Transverse colon (tissue), 4 donors: Measurements from ENCODE around the gene NT5DC2. TPM values are rescaled to one million over a fixed set of nuclear protein-coding genes. Genes with fewer than 3 reads are reported as not detected.

Source experiments
- DNase-seq: peaks from one replicate; pipeline ENCODE4 v3.0.0-alpha.2; 2019
- H3K27ac ChIP-seq, 4 donors: fragments of 200-600 bp; sonication (generic); 2 replicates each; pipeline ENCODE4 v1.5.1; 2016 to 2018; ENCODE audit warnings: inconsistent platforms in 4 of 4
- H3K27me3 ChIP-seq: fragments of 200-600 bp; sonication (generic); 2 replicates; pipeline ENCODE4 v1.5.1; 2017; ENCODE audit warnings: inconsistent platforms
- H3K36me3 ChIP-seq, 4 donors: fragments of 200-600 bp; sonication (generic); 2 replicates each; pipeline ENCODE4 v1.5.1; 2017 to 2019; ENCODE audit warnings: inconsistent platforms in 4 of 4
- H3K4me1 ChIP-seq, 4 donors: fragments of 200-600 bp; sonication (generic); 2 replicates each; pipeline ENCODE4 v1.5.1; 2017 to 2020; ENCODE audit warnings: inconsistent platforms in 4 of 4
- H3K4me3 ChIP-seq, 4 donors: fragments of 200-600 bp; sonication (generic); 1 replicate in 1 of 4; 2 replicates in 3 of 4; pipeline versions ENCODE4 v1.5.1 to v1.6.1; 2017 to 2019; ENCODE audit warnings: inconsistent platforms in 4 of 4
- H3K9me3 ChIP-seq, 2 donors: fragments of 200-600 bp; sonication (generic); 2 replicates each; pipeline ENCODE4 v1.5.1; 2017 to 2019; ENCODE audit warnings: inconsistent platforms in 2 of 2
- EP300 ChIP-seq: sonication (generic); formaldehyde crosslinking; IDR thresholded peaks from one replicate; pipeline ENCODE4 v1.6.1; 2017; ENCODE audit warnings: antibody characterized with exemption, low read depth
- POLR2A ChIP-seq: fragments of 450-650 bp; IDR thresholded peaks from one replicate; pipeline ENCODE4 v1.6.1; 2016; ENCODE audit warnings: antibody characterized with exemption, mild to moderate bottlenecking, moderate library complexity
- POLR2AphosphoS5 ChIP-seq, 3 donors: sonication (generic); formaldehyde crosslinking; IDR thresholded peaks; one replicate each; pipeline ENCODE4 v1.6.1; 2016; ENCODE audit warnings: antibody characterized with exemption in 3 of 3
- WGBS, 2 donors: methylation state at CpG; one replicate each; pipeline ENCODE4 v1.1.5; 2018; ENCODE audit warnings: low coverage in 1 of 2; 5-methylcytosine and 5-hydroxymethylcytosine counted together
- in situ Hi-C, 4 donors: fragments of 200-750 bp; cut with MboI; loops; one replicate each; pipeline versions ENCODE4 v1.15.0 to v1.15.1; 2017; ENCODE audit warnings: low sequenced_read_pairs in 3 of 4, low pct_ligation_motif_present in 1 of 4, low pct_unique_long_range_greater_than_20kb in 1 of 4
- intact Hi-C: fragments of 100-400 bp; cut with DNase I; formaldehyde crosslinking; loops from one replicate; pipeline ENCODE4 v1.15.1; 2023; ENCODE audit warnings: low total_unique reads
- total RNA-seq, 4 donors: library from RNA; depleted of rRNA; stranded (reverse); fragments of >200 nt; gene quantifications; one replicate each; pipeline ENCODE4 v1.1.0, GENCODE V29; 2016
- TF ChIP-seq, protein P1 (sequence below), 5 experiments: fragments of 200-600 bp in 3 of 5; fragments of 450-650 bp in 2 of 5; sonication (generic) in 3 of 5; IDR thresholded peaks; 1 replicate in 2 of 5; 2 replicates in 3 of 5; pipeline ENCODE4 v1.5.1; 2016 to 2017; ENCODE audit warnings: antibody characterized with exemption in 5 of 5, inconsistent platforms in 3 of 5, mild to moderate bottlenecking in 2 of 5, moderate library complexity in 1 of 5

NT5DC2 gene
- total RNA-seq, 4 donors from 2014 or later = 5.5 to 16.7 (median 14.9) TPM; not detected in 1

- in situ Hi-C loops (no loop called here), intact Hi-C loops (no loop called here)
- H3K27ac ChIP-seq = no peak overlapping the region
- DNase-seq = no peak
- TF ChIP-seq POLR2A (no peak), EP300 (no peak), POLR2AphosphoS5 (IDR thresholded peaks at IDR 0.05) (no peak)
- TF ChIP-seq, protein P1, sequence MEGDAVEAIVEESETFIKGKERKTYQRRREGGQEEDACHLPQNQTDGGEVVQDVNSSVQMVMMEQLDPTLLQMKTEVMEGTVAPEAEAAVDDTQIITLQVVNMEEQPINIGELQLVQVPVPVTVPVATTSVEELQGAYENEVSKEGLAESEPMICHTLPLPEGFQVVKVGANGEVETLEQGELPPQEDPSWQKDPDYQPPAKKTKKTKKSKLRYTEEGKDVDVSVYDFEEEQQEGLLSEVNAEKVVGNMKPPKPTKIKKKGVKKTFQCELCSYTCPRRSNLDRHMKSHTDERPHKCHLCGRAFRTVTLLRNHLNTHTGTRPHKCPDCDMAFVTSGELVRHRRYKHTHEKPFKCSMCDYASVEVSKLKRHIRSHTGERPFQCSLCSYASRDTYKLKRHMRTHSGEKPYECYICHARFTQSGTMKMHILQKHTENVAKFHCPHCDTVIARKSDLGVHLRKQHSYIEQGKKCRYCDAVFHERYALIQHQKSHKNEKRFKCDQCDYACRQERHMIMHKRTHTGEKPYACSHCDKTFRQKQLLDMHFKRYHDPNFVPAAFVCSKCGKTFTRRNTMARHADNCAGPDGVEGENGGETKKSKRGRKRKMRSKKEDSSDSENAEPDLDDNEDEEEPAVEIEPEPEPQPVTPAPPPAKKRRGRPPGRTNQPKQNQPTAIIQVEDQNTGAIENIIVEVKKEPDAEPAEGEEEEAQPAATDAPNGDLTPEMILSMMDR (IDR thresholded peaks at IDR 0.05) = no peak
- H3K9me3 ChIP-seq = no peaks in the 10 kb centered on the region
- H3K4me3 ChIP-seq = no peak overlapping the region
- no peaks in the 10 kb centered on the region for H3K4me1 ChIP-seq
- no peaks in the 10 kb centered on the region for H3K36me3 ChIP-seq
- 85% methylated on average over 5 of the region's 7 CpGs; no CpG with 5 or more reads in 1 of the 2 donors for WGBS, 2 donors
- no peaks in the 10 kb centered on the region for H3K27me3 ChIP-seq
Measured at GRCh38 chr3:52513281-52513680, 20.4 kb downstream of the NT5DC2 start.

- in situ Hi-C loops (no loop called here), intact Hi-C loops (no loop called here)
- Histone ChIP-seq H3K4me1 (no peaks in the 10 kb centered on the region), H3K27me3 (no peaks in the 10 kb centered on the region), H3K4me3 (no peak overlapping the region), H3K9me3 (no peaks in the 10 kb centered on the region), H3K27ac (no peak overlapping the region), H3K36me3 (no peaks in the 10 kb centered on the region)
- TF ChIP-seq EP300 = no peak
- TF ChIP-seq POLR2A = no peak
- TF ChIP-seq POLR2AphosphoS5 (IDR thresholded peaks at IDR 0.05) = no peak
- TF ChIP-seq, protein P1 (IDR thresholded peaks at IDR 0.05) = no peak
- WGBS, 2 donors = 60 to 77% methylated on average over 1 to 17 of the region's 17 CpGs
- DNase-seq = no peak
Measured at GRCh38 chr3:52512727-52513126, 20.9 kb downstream of the NT5DC2 start.

- H3K27ac ChIP-seq = no peak overlapping the region
- H3K4me1 ChIP-seq = no peaks in the 10 kb centered on the region
- in situ Hi-C loops (no loop called here), intact Hi-C loops (no loop called here)
- WGBS, 2 donors = 55% methylated on average over 4 of the region's 8 CpGs; no CpG with 5 or more reads in 1 of the 2 donors
- H3K36me3 ChIP-seq = no peaks in the 10 kb centered on the region
- TF ChIP-seq POLR2A = no peak
- no peak for TF ChIP-seq EP300
- TF ChIP-seq, protein P1 (IDR thresholded peaks at IDR 0.05) = no peak
- TF ChIP-seq POLR2AphosphoS5 (IDR thresholded peaks at IDR 0.05) = no peak
- H3K27me3 ChIP-seq = no peaks in the 10 kb centered on the region
- no peak for DNase-seq
- no peak overlapping the region for H3K4me3 ChIP-seq
- H3K9me3 ChIP-seq = no peaks in the 10 kb centered on the region
Measured at GRCh38 chr3:52512105-52512504, 21.6 kb downstream of the NT5DC2 start.

GRCh38 chr3:52511509-52511908 is 22.1 kb downstream of the NT5DC2 start:
- no peak for DNase-seq
- Histone ChIP-seq H3K27ac (no peak overlapping the region), H3K4me1 (no peaks in the 10 kb centered on the region), H3K27me3 (no peaks in the 10 kb centered on the region), H3K36me3 (no peaks in the 10 kb centered on the region), H3K9me3 (no peaks in the 10 kb centered on the region), H3K4me3 (no peak overlapping the region)
- intact Hi-C loops (no loop called here), in situ Hi-C loops (no loop called here)
- TF ChIP-seq, protein P1 (IDR thresholded peaks at IDR 0.05) = no peak
- TF ChIP-seq POLR2AphosphoS5 (IDR thresholded peaks at IDR 0.05) (no peak), POLR2A (no peak), EP300 (no peak)
- WGBS, 2 donors = 81% methylated on average over 7 of the region's 7 CpGs; no CpG with 5 or more reads in 1 of the 2 donors
